Activated CD4-positive, alpha-beta T cell treated with anti-CD3 and anti-CD28 coated beads for 36 hours (primary cell): ENCODE data around the gene SLC29A2. TPM values are rescaled to one million over a fixed set of nuclear protein-coding genes. Genes with fewer than 3 reads are reported as not detected.

Experiments
- ATAC-seq: fragments of 200-7000 bp; cut with Tn5 transposase; one replicate; pipeline ENCODE4 v1.10.0; 2021; ENCODE audit warnings: mild to moderate bottlenecking, moderate library complexity
- CTCF ChIA-PET: fragments of 350-600 bp; sonication (Branson Sonifier 250); formaldehyde crosslinking; loops from one replicate; lab custom pipeline; 2021; ENCODE audit warnings: antibody characterized with exemption; lab: Charles Lee
- POLR2A ChIA-PET: fragments of 350-600 bp; sonication (Branson Sonifier 250); formaldehyde crosslinking; loops from one replicate; lab custom pipeline; 2021; ENCODE audit warnings: antibody characterized with exemption, inconsistent platforms; lab: Charles Lee
- DNase-seq: peaks from one replicate; pipeline ENCODE4 v3.0.0-alpha.2; 2020
- H3K27ac Mint-ChIP-seq: one replicate; pipeline ENCODE4 v1.8.0; 2021; ENCODE audit warnings: mixed read lengths
- H3K27me3 Mint-ChIP-seq: one replicate; pipeline ENCODE4 v1.8.0; 2021; ENCODE audit warnings: mixed read lengths
- H3K36me3 Mint-ChIP-seq: one replicate; pipeline ENCODE4 v1.8.0; 2021; ENCODE audit warnings: low read depth, mixed read lengths
- H3K4me1 Mint-ChIP-seq: one replicate; pipeline ENCODE4 v1.8.0; 2021; ENCODE audit warnings: mixed read lengths
- H3K4me3 Mint-ChIP-seq: one replicate; pipeline ENCODE4 v1.8.0; 2021; ENCODE audit warnings: mild to moderate bottlenecking, moderate library complexity, mixed read lengths
- H3K9me3 Mint-ChIP-seq: one replicate; pipeline ENCODE4 v1.8.0; 2021; ENCODE audit warnings: low read depth, mixed read lengths
- intact Hi-C, 2 experiments: fragments of 100-400 bp; cut with DNase I in 1 of 2; cut with micrococcal nuclease in 1 of 2; formaldehyde crosslinking; loops; one replicate each; pipeline versions ENCODE4 v1.14.2 to v1.15.1; 2022 to 2024; cut with DNase I, micrococcal nuclease
- total RNA-seq, 2 experiments: library from RNA; stranded (reverse); gene quantifications; one replicate each; pipeline ENCODE4 v1.2.3, GENCODE V29; 2021

Gene SLC29A2
- total RNA-seq, 2 experiments from 2014 or later, result 13.6 to 14.4 TPM

- Mint-ChIP-seq H3K27me3 (no peaks in the 10 kb centered on the region), H3K27ac (no peak overlapping the region), H3K9me3 (no peaks in the 10 kb centered on the region), H3K36me3 (peaks cover 24% of the 10 kb centered on the region), H3K4me3 (no peak overlapping the region), H3K4me1 (peaks cover 30% of the 10 kb centered on the region)
- ATAC-seq, result no peak
- CTCF ChIA-PET, result interaction anchor here (0.9 kb wide), 1 partner anchor 27 kb away, joined by 3 read pairs; no protein-coding TSS in a partner anchor
- POLR2A ChIA-PET, result no interaction called here
- DNase-seq, result no peak
- intact Hi-C loops, result no loop called here
Observed at GRCh38 chr11:66338276-66339161, 33.0 kb downstream of the SLC29A2 start.

- DNase-seq (no peak), ATAC-seq (no peak)
- ChIA-PET CTCF (interaction anchor here (0.5 to 0.9 kb wide), 2 partner anchors 26 to 515 kb away, joined by 3 to 4 read pairs; no protein-coding TSS in a partner anchor), POLR2A (interaction anchor here (0.5 kb wide), 1 partner anchor 66 kb away, joined by 4 read pairs; no protein-coding TSS in a partner anchor)
- Mint-ChIP-seq H3K36me3 (peaks cover 21% of the 10 kb centered on the region), H3K27me3 (no peaks in the 10 kb centered on the region), H3K9me3 (no peaks in the 10 kb centered on the region), H3K27ac (peak overlapping the region; percentile 25), H3K4me1 (peaks cover 22% of the 10 kb centered on the region), H3K4me3 (peak overlapping the region; percentile 56)
- intact Hi-C loops, result no loop called here
Observed at GRCh38 chr11:66337103-66337899, 34.3 kb downstream of the SLC29A2 start.

GRCh38 chr11:66336234-66337102, 35.1 kb downstream of the SLC29A2 start, which contains the start of gene RIN1:
Gene RIN1, minus strand, starts transcription at chr11:66336434. Its CDS starts 32 bp downstream, at chr11:66336402.
- Mint-ChIP-seq H3K9me3 (no peaks in the 10 kb centered on the region), H3K36me3 (peaks cover 17% of the 10 kb centered on the region), H3K4me3 (peak within 1 kb of the TSS; percentile 56), H3K27ac (peak within 1 kb of the TSS; percentile 47), H3K27me3 (no peaks in the 10 kb centered on the region), H3K4me1 (peaks cover 19% of the 10 kb centered on the region)
- ChIA-PET POLR2A (interaction anchor here (0.7 kb wide), 1 partner anchor 915 kb away, joined by 4 read pairs; no protein-coding TSS in a partner anchor), CTCF (interaction anchor here (0.6 to 2.1 kb wide), 5 partner anchors 25 to 269 kb away, joined by 3 to 6 read pairs (median 4); no protein-coding TSS in a partner anchor)
- DNase-seq, result peak; percentile 79
- ATAC-seq, result peak; percentile 83
- intact Hi-C loops, result loop anchor here in 1 of 2 experiments (1.0 kb wide), 1 partner anchor 9 kb away; the partner anchor contains the start of gene BRMS1

DNA sequence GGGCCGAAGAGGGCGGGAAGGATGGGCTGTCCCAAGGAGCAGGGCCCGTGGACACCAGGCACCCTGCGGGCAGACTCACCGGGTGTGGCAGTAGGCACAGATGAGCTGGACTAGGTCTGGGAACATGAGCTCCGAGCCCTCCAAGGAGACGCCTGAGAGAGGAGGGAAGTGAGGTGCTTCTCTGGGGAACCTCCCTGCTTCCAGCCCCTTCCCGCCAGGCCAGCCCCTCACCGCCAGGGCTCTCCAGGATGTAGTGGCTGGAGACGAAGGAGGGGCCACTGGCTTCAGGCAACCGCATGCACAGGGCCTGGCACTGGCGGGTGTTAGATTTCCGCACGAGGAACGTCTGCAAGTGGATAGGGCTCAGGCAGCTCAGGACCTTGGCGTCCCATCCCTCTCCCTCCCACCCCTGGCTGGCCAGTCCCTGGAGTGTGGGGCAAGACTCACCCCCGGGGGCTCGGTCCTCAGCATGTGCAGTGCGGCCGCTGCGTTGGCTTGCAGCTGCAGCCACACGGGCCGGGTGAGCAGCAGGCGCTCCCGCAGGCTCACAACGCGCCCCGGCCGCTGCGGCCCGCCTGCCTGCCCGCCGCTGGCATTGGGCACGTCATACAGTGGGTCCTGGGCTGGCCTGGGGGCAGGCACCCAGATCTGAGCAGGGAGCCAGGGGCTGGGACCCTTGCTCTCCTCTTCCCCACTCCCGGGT, 35.9 kb downstream of the SLC29A2 start:
- peak overlapping the region; percentile 56 for H3K4me3 Mint-ChIP-seq
- H3K4me1 Mint-ChIP-seq, result peaks cover 19% of the 10 kb centered on the region
- POLR2A ChIA-PET, result interaction anchor here (0.7 to 1.1 kb wide), 2 partner anchors 12 to 915 kb away, joined by 3 to 4 read pairs; no protein-coding TSS in a partner anchor
- DNase-seq (no peak), ATAC-seq (peak; percentile 5)
- H3K27me3 Mint-ChIP-seq, result no peaks in the 10 kb centered on the region
- peaks cover 15% of the 10 kb centered on the region for H3K36me3 Mint-ChIP-seq
- no peaks in the 10 kb centered on the region for H3K9me3 Mint-ChIP-seq
- H3K27ac Mint-ChIP-seq, result no peak overlapping the region
- CTCF ChIA-PET, result interaction anchor here (0.6 to 2.1 kb wide), 8 partner anchors 9 to 268 kb away, joined by 3 to 6 read pairs (median 4); partner anchors contain the start of gene BRMS1
- intact Hi-C loops, result loop anchor here in 1 of 2 experiments (1.0 kb wide), 1 partner anchor 10 kb away; the partner anchor contains the start of gene BRMS1

GRCh38 chr11:66334605-66335442, 36.7 kb downstream of the SLC29A2 start:
- no peaks in the 10 kb centered on the region for H3K27me3 Mint-ChIP-seq
- ChIA-PET CTCF (interaction anchor here (0.5 to 2.1 kb wide), 5 partner anchors 10 to 257 kb away, joined by 3 to 6 read pairs (median 4); partner anchors contain the start of gene BRMS1), POLR2A (interaction anchor here (0.6 to 1.1 kb wide), 2 partner anchors 13 to 282 kb away, joined by 3 read pairs; no protein-coding TSS in a partner anchor)
- ATAC-seq (no peak), DNase-seq (no peak)
- H3K9me3 Mint-ChIP-seq, result no peaks in the 10 kb centered on the region
- H3K27ac Mint-ChIP-seq, result no peak overlapping the region
- H3K4me1 Mint-ChIP-seq, result peaks cover 19% of the 10 kb centered on the region
- no peak overlapping the region for H3K4me3 Mint-ChIP-seq
- intact Hi-C loops, result no loop called here
- H3K36me3 Mint-ChIP-seq, result peaks cover 15% of the 10 kb centered on the region

GRCh38 chr11:66333896-66334604, 37.5 kb downstream of the SLC29A2 start:
- peaks cover 12% of the 10 kb centered on the region for H3K36me3 Mint-ChIP-seq
- POLR2A ChIA-PET, result no interaction called here
- CTCF ChIA-PET, result interaction anchor here (0.5 to 2.1 kb wide), 5 partner anchors 11 to 258 kb away, joined by 3 to 6 read pairs (median 5); partner anchors contain the start of gene BRMS1
- no peaks in the 10 kb centered on the region for H3K9me3 Mint-ChIP-seq
- DNase-seq (no peak), ATAC-seq (no peak)
- no peak overlapping the region for H3K27ac Mint-ChIP-seq
- intact Hi-C loops, result no loop called here
- H3K4me3 Mint-ChIP-seq, result no peak overlapping the region
- H3K27me3 Mint-ChIP-seq, result no peaks in the 10 kb centered on the region
- H3K4me1 Mint-ChIP-seq, result peaks cover 19% of the 10 kb centered on the region

- H3K4me3 Mint-ChIP-seq, result no peak overlapping the region
- no peak for ATAC-seq
- intact Hi-C loops, result no loop called here
- peaks cover 7% of the 10 kb centered on the region for H3K36me3 Mint-ChIP-seq
- ChIA-PET CTCF (interaction anchor here (0.5 to 1.1 kb wide), 3 partner anchors 11 to 134 kb away, joined by 3 to 6 read pairs (median 5); partner anchors contain the start of gene BRMS1), POLR2A (no interaction called here)
- DNase-seq, result no peak
- no peak overlapping the region for H3K27ac Mint-ChIP-seq
- no peaks in the 10 kb centered on the region for H3K9me3 Mint-ChIP-seq
- H3K4me1 Mint-ChIP-seq, result peaks cover 22% of the 10 kb centered on the region
- no peaks in the 10 kb centered on the region for H3K27me3 Mint-ChIP-seq
Observed at GRCh38 chr11:66333220-66333877, 38.2 kb downstream of the SLC29A2 start.

- ChIA-PET POLR2A (interaction anchor here (0.6 kb wide), 1 partner anchor 494 kb away, joined by 3 read pairs; no protein-coding TSS in a partner anchor), CTCF (interaction anchor here (0.7 to 2.2 kb wide), 5 partner anchors 11 to 32 kb away, joined by 3 to 9 read pairs (median 5); no protein-coding TSS in a partner anchor)
- no peaks in the 10 kb centered on the region for H3K9me3 Mint-ChIP-seq
- H3K4me1 Mint-ChIP-seq, result peaks cover 27% of the 10 kb centered on the region
- H3K36me3 Mint-ChIP-seq, result peaks cover 7% of the 10 kb centered on the region
- H3K27me3 Mint-ChIP-seq, result no peaks in the 10 kb centered on the region
- no peak overlapping the region for H3K27ac Mint-ChIP-seq
- DNase-seq, result no peak
- ATAC-seq, result no peak
- intact Hi-C loops, result no loop called here
- no peak overlapping the region for H3K4me3 Mint-ChIP-seq
Observed at GRCh38 chr11:66332371-66333219, 39.0 kb downstream of the SLC29A2 start.
